Lower lobe of right lung (tissue), 2 donors: ENCODE data around the gene NEDD4. TPM values are rescaled to one million over a fixed set of nuclear protein-coding genes. Genes with fewer than 3 reads are reported as not detected.

ENCODE experiments used
- ATAC-seq, 2 donors: fragments of 200-7000 bp; cut with Tn5 transposase; one replicate each; pipeline ENCODE4 v1.9.1; 2020 to 2022; ENCODE audit warnings: mild to moderate bottlenecking in 2 of 2, moderate library complexity in 2 of 2
- DNase-seq: peaks from one replicate; pipeline ENCODE4 v3.0.0-alpha.2; 2020
- H3K27ac ChIP-seq: fragments of 200-600 bp; one replicate; pipeline ENCODE4 v1.8.0; 2022
- H3K27me3 ChIP-seq: fragments of 200-600 bp; one replicate; pipeline ENCODE4 v1.8.0; 2022; ENCODE audit warnings: low read depth
- H3K36me3 ChIP-seq: fragments of 200-600 bp; one replicate; pipeline ENCODE4 v1.8.0; 2022; ENCODE audit warnings: mild to moderate bottlenecking
- H3K4me1 ChIP-seq: fragments of 200-600 bp; one replicate; pipeline ENCODE4 v1.8.0; 2022
- H3K4me3 ChIP-seq: fragments of 200-600 bp; one replicate; pipeline ENCODE4 v1.8.0; 2022; ENCODE audit warnings: mild to moderate bottlenecking
- H3K9me3 ChIP-seq: fragments of 200-600 bp; one replicate; pipeline ENCODE4 v1.8.0; 2022
- intact Hi-C: fragments of 100-400 bp; cut with DNase I; formaldehyde crosslinking; loops from one replicate; pipeline ENCODE4 v1.11.0; 2022
- long read RNA-seq: library from polyadenylated mRNA; unstranded; transcript quantifications from one replicate; pipeline ENCODE4 v2.0.0, GENCODE V29; 2021
- total RNA-seq: library from RNA; stranded (reverse); fragmentation: NEBNext Ultra II Directional; extraction: Animal tissue kit (Norgen Biotek cat#: 25700); gene quantifications from one replicate; pipeline ENCODE4 v1.2.1, GENCODE V29; 2021
- TF ChIP-seq, protein P1 (sequence below): fragments of 200-600 bp; IDR thresholded peaks from one replicate; pipeline ENCODE4 v1.8.0; 2022; ENCODE audit warnings: antibody characterized with exemption, mild to moderate bottlenecking
- donor health status: DM: no; HTN: yes; CAD: no; lungs with severe emphysema.

NEDD4 gene
- total RNA-seq: 16.5 TPM
- long read RNA-seq, full-length matches to known transcripts: 15 of 26 reads
- long read RNA-seq, partial matches to known transcripts: 4 of 26 reads
- long read RNA-seq, other reads (novel, unspliced or antisense): 7 of 26 reads

DNA sequence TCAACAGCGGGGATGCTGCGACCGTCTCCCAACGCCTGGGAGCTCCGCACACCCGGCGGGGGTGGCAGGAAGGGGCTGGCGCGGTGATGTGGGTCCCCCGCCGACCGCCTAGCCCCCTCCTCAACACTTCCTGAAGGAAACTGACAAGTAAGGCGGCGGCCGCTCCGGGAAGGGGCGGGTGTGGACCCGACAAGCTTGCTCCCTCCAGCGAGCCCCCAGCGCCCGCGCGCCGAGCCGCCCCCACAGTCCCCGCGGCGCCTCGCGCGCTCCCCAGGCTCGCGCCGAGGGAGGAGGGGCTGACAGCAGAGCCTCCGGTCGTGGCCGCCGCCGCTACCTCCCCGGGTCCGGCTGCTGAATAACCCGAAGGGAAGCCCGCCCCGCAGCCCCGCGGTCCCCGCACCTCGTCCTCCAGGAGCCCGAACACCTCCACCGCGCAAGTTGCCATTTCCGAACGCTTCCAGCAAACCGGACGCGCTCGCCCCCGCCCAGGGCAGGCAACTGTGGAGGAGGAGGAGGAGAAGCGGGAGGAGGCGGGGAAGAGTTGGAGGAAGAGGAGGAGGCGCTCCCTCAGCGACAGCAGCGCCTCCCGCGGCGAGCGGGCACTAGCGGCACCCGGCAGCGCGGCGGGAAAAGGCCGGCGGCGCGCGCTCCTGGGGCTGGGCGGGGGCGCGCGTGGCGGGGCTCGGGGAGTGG is at the start of gene NEDD4:
Gene NEDD4, minus strand, starts transcription at position 502 of the 693 bp plus-strand sequence. Its CDS starts 57 bp downstream, at position 445.
- Histone ChIP-seq H3K4me1 (peaks cover 28% of the 10 kb centered on the region), H3K27ac (peak within 1 kb of the TSS; percentile 90), H3K9me3 (no peaks in the 10 kb centered on the region), H3K27me3 (no peaks in the 10 kb centered on the region), H3K36me3 (no peaks in the 10 kb centered on the region), H3K4me3 (peak within 1 kb of the TSS; percentile 87)
- TF ChIP-seq, protein P1, sequence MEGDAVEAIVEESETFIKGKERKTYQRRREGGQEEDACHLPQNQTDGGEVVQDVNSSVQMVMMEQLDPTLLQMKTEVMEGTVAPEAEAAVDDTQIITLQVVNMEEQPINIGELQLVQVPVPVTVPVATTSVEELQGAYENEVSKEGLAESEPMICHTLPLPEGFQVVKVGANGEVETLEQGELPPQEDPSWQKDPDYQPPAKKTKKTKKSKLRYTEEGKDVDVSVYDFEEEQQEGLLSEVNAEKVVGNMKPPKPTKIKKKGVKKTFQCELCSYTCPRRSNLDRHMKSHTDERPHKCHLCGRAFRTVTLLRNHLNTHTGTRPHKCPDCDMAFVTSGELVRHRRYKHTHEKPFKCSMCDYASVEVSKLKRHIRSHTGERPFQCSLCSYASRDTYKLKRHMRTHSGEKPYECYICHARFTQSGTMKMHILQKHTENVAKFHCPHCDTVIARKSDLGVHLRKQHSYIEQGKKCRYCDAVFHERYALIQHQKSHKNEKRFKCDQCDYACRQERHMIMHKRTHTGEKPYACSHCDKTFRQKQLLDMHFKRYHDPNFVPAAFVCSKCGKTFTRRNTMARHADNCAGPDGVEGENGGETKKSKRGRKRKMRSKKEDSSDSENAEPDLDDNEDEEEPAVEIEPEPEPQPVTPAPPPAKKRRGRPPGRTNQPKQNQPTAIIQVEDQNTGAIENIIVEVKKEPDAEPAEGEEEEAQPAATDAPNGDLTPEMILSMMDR: peak; percentile 51
- ATAC-seq (peak; percentile 97), DNase-seq (peak; percentile 90)
- intact Hi-C loops: no loop called here

DNA sequence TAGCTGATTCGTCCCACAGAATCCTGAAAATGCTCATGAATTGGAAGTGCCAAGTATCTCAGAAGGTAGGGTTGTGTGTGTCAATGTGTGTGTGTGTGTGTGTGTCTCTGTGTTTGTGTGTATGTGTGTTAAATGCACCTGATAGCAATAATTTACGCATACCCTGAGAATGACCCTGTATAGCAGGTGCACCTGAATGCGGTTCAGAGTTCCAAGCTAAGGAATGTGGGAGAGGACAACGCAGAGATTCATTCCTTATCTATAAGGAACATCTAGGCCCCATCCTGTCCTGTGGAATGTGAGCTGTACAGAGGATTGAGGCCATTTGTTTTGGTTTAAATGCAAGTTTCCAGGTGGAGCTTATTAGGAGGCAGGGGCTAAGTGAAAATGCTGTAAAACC is 49.1 kb upstream of the NEDD4 start:
- H3K9me3 ChIP-seq: no peaks in the 10 kb centered on the region
- H3K4me3 ChIP-seq: no peak overlapping the region
- H3K4me1 ChIP-seq: peaks cover 14% of the 10 kb centered on the region
- H3K27ac ChIP-seq: no peak overlapping the region
- TF ChIP-seq, protein P1: no peak
- H3K27me3 ChIP-seq: no peaks in the 10 kb centered on the region
- intact Hi-C loops: no loop called here
- ATAC-seq (no peak), DNase-seq (no peak)
- H3K36me3 ChIP-seq: no peaks in the 10 kb centered on the region

DNA sequence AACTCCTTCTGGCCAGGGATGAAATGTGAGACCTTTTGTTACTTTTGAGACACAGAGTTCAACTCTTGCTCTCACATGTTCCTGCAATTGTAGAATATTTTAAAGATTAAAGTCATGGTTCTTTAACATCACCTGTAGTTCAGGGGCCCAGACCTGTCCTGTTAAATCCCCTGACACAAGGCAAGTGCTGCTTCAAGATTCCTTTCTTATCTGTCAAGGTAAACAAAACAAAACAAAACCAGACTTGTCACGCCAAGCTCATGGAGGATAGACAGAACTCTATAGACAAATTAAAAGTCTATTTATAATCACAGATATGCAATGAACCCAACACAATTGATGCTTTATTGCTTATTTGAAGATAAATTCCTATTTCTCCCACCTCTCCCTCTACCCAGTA is 48.6 kb upstream of the NEDD4 start:
- H3K4me3 ChIP-seq: no peak overlapping the region
- ATAC-seq (no peak), DNase-seq (no peak)
- TF ChIP-seq, protein P1: no peak
- H3K36me3 ChIP-seq: no peaks in the 10 kb centered on the region
- peaks cover 14% of the 10 kb centered on the region for H3K4me1 ChIP-seq
- no peaks in the 10 kb centered on the region for H3K27me3 ChIP-seq
- no peak overlapping the region for H3K27ac ChIP-seq
- no peaks in the 10 kb centered on the region for H3K9me3 ChIP-seq
- intact Hi-C loops: no loop called here

DNA sequence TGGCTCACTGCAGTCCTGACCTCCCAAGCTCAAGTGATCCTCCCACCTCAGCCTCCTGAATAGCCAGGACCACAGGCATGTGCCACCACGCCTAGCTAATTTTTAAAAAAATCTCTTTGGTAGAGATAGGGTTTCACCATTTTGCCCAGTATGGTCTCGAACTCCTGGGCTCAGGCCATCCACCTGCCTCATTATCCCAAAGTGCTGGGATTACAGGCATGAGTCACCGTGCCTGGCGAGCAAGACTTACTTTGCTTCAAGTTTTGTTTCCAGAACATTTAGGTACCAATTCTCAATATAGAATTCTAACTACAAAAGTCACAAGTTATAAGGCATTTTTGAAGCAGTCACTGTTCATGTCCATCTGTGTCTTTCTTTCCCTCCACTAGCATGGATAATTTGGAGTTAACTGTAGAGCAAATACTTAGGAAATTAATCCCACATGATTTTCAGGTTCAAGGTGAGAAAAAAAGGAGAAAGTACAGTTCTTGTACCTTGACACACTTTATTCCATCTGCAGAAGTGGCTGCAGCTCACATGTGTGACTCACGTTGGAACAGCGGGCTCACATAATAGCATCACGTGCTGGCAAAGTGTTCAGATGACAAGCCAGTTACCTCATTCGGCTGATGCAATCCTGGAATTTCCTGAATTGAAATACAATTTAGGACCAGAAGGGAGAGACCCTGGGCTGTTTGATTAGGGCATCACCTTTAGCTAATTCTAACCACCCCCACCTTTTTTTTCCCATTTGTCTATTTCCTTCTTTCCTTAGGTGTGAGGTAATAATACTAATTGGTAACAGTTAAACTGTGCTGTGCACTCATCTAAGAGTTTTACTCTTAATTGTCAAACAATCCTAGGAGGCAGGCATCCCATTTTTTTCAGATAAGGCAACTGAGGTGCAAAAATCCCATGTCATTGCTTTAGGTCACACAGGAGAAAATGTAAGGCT is 46.9 kb upstream of the NEDD4 start:
- Histone ChIP-seq H3K4me1 (peaks cover 14% of the 10 kb centered on the region), H3K27me3 (no peaks in the 10 kb centered on the region), H3K9me3 (no peaks in the 10 kb centered on the region), H3K36me3 (no peaks in the 10 kb centered on the region), H3K4me3 (no peak overlapping the region), H3K27ac (peak overlapping the region; percentile 67)
- DNase-seq (peak; percentile 55), ATAC-seq (peak; percentile 82 to 94)
- TF ChIP-seq, protein P1: no peak
- intact Hi-C loops: no loop called here

DNA sequence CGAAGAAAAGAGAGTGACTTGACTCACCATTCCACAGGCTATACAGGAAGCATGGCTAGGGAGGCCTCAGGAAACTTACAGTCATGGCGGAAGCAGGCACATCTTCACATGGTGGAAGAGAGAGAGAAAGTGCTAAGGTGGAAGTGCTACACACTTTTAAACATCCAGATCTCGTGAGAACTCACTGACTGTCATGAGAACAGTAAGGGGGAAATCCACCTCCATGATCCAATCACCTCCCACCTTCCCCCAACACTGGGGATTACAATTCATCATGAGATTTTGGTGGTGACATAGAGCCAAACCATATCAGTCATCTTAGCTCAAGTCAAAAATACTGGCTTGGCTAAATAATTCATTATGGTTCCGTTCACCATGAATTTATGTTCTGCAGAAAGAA is 45.3 kb upstream of the NEDD4 start:
- peaks cover 14% of the 10 kb centered on the region for H3K4me1 ChIP-seq
- ATAC-seq (no peak), DNase-seq (no peak)
- no peak overlapping the region for H3K4me3 ChIP-seq
- H3K9me3 ChIP-seq: no peaks in the 10 kb centered on the region
- intact Hi-C loops: no loop called here
- H3K27me3 ChIP-seq: no peaks in the 10 kb centered on the region
- no peak overlapping the region for H3K27ac ChIP-seq
- H3K36me3 ChIP-seq: no peaks in the 10 kb centered on the region
- TF ChIP-seq, protein P1: no peak
